HUES6 (cell line): ENCODE data around the gene PPP1R14B.

Source experiments
- H3K27ac ChIP-seq: 2 replicates; pipeline ENCODE4 v1.7.0; 2013; ENCODE audit warnings: low read depth, mild to moderate bottlenecking, low read length, inconsistent platforms
- H3K27me3 ChIP-seq: 2 replicates; pipeline ENCODE4 v1.6.1; 2013; ENCODE audit warnings: low read length; ENCODE audit not compliant: control insufficient read depth, insufficient read depth
- H3K36me3 ChIP-seq: 2 replicates; pipeline ENCODE4 v1.6.1; 2013; ENCODE audit warnings: low read length; ENCODE audit not compliant: control insufficient read depth, insufficient read depth
- H3K4me1 ChIP-seq: 2 replicates; pipeline ENCODE4 v1.6.1; 2013; ENCODE audit warnings: low read length; ENCODE audit not compliant: control insufficient read depth, insufficient read depth
- H3K4me3 ChIP-seq: 2 replicates; pipeline ENCODE4 v1.5.1; 2013; ENCODE audit warnings: low read depth, low read length
- H3K9ac ChIP-seq: one replicate; pipeline ENCODE4 v1.6.1; 2013; ENCODE audit warnings: mild to moderate bottlenecking, low read length
- H3K9me3 ChIP-seq: 2 replicates; pipeline ENCODE4 v1.6.1; 2013; ENCODE audit warnings: low read depth, low read length; ENCODE audit not compliant: control insufficient read depth, insufficient read depth

PPP1R14B gene

GRCh38 chr11:64241491-64242374 lies 5.0 kb downstream of the PPP1R14B start:
- H3K4me1 ChIP-seq, result peaks cover 23% of the 10 kb centered on the region
- peak overlapping the region; percentile 60; the same call in 1 of the 2 replicates for H3K27ac ChIP-seq
- no peaks in the 10 kb centered on the region for H3K27me3 ChIP-seq
- H3K9me3 ChIP-seq, result no peaks in the 10 kb centered on the region
- peaks cover 37% of the 10 kb centered on the region for H3K36me3 ChIP-seq
- peak overlapping the region; percentile 95 for H3K4me3 ChIP-seq
- peak overlapping the region; percentile 82 for H3K9ac ChIP-seq

- peak overlapping the region; percentile 92 for H3K9ac ChIP-seq
- peak overlapping the region; percentile 95 for H3K27ac ChIP-seq
- no peaks in the 10 kb centered on the region for H3K27me3 ChIP-seq
- H3K9me3 ChIP-seq, result no peaks in the 10 kb centered on the region
- peak overlapping the region; percentile 95 for H3K4me3 ChIP-seq
- H3K4me1 ChIP-seq, result peaks cover 23% of the 10 kb centered on the region
- H3K36me3 ChIP-seq, result peaks cover 37% of the 10 kb centered on the region
Measured at GRCh38 chr11:64241241-64241490, 5.6 kb downstream of the PPP1R14B start.

GRCh38 chr11:64240435-64241240 lies 6.1 kb downstream of the PPP1R14B start, which contains the start of gene FKBP2:
Gene FKBP2 (plus strand): TSS chr11:64241095. CDS start chr11:64242388, 1,293 bp downstream.
- H3K4me1 ChIP-seq, result peaks cover 23% of the 10 kb centered on the region
- peak within 1 kb of the TSS; percentile 95 for H3K4me3 ChIP-seq
- H3K9ac ChIP-seq, result peak within 1 kb of the TSS; percentile 92
- no peaks in the 10 kb centered on the region for H3K9me3 ChIP-seq
- H3K27ac ChIP-seq, result peak within 1 kb of the TSS; percentile 95
- no peaks in the 10 kb centered on the region for H3K27me3 ChIP-seq
- H3K36me3 ChIP-seq, result peaks cover 37% of the 10 kb centered on the region

- Histone ChIP-seq H3K27ac (peak overlapping the region; percentile 95), H3K9me3 (no peaks in the 10 kb centered on the region), H3K4me1 (peaks cover 18% of the 10 kb centered on the region), H3K27me3 (no peaks in the 10 kb centered on the region), H3K4me3 (peak overlapping the region; percentile 95), H3K36me3 (peaks cover 34% of the 10 kb centered on the region), H3K9ac (peak overlapping the region; percentile 92)
Measured at GRCh38 chr11:64239662-64240434, 6.9 kb downstream of the PPP1R14B start.

GRCh38 chr11:64238999-64239398 lies 7.7 kb downstream of the PPP1R14B start:
- Histone ChIP-seq H3K36me3 (peaks cover 30% of the 10 kb centered on the region), H3K4me1 (peaks cover 18% of the 10 kb centered on the region), H3K9ac (no peak overlapping the region), H3K27me3 (no peaks in the 10 kb centered on the region), H3K27ac (no peak overlapping the region), H3K4me3 (no peak overlapping the region), H3K9me3 (no peaks in the 10 kb centered on the region)

GRCh38 chr11:64238076-64238475 lies 8.7 kb downstream of the PPP1R14B start:
- Histone ChIP-seq H3K4me1 (peaks cover 20% of the 10 kb centered on the region), H3K27me3 (no peaks in the 10 kb centered on the region), H3K4me3 (no peak overlapping the region), H3K36me3 (peaks cover 21% of the 10 kb centered on the region), H3K9ac (no peak overlapping the region), H3K9me3 (no peaks in the 10 kb centered on the region), H3K27ac (no peak overlapping the region)

- H3K36me3 ChIP-seq, result peaks cover 19% of the 10 kb centered on the region
- peaks cover 3% of the 10 kb centered on the region; the same call in 1 of the 2 replicates for H3K27me3 ChIP-seq
- H3K4me1 ChIP-seq, result peaks cover 16% of the 10 kb centered on the region
- H3K27ac ChIP-seq, result no peak overlapping the region
- no peak overlapping the region for H3K4me3 ChIP-seq
- no peaks in the 10 kb centered on the region for H3K9me3 ChIP-seq
- no peak overlapping the region for H3K9ac ChIP-seq
Measured at GRCh38 chr11:64237484-64237951, 9.2 kb downstream of the PPP1R14B start.

GRCh38 chr11:64235437-64236161 lies 11.1 kb downstream of the PPP1R14B start:
- Histone ChIP-seq H3K9ac (peak overlapping the region; percentile 17), H3K9me3 (no peaks in the 10 kb centered on the region), H3K36me3 (peaks cover 19% of the 10 kb centered on the region), H3K27ac (no peak overlapping the region), H3K4me3 (peak overlapping the region; percentile 82), H3K4me1 (peaks cover 15% of the 10 kb centered on the region), H3K27me3 (peaks cover 3% of the 10 kb centered on the region; the same call in 1 of the 2 replicates)

- peak overlapping the region; percentile 17 for H3K9ac ChIP-seq
- peak overlapping the region; percentile 82 for H3K4me3 ChIP-seq
- peaks cover 3% of the 10 kb centered on the region; the same call in 1 of the 2 replicates for H3K27me3 ChIP-seq
- H3K27ac ChIP-seq, result no peak overlapping the region
- H3K36me3 ChIP-seq, result peaks cover 19% of the 10 kb centered on the region
- H3K9me3 ChIP-seq, result no peaks in the 10 kb centered on the region
- peaks cover 8% of the 10 kb centered on the region for H3K4me1 ChIP-seq
Measured at GRCh38 chr11:64234647-64235379, 11.9 kb downstream of the PPP1R14B start.
